Rectal smooth muscle tissue (tissue), 1 donor: ENCODE data around the gene NTN1.

Experiments
- H3K27ac ChIP-seq: one replicate; pipeline ENCODE4 v1.7.0; 2013; ENCODE audit warnings: low read depth, low read length, inconsistent platforms
- H3K27me3 ChIP-seq: one replicate; pipeline ENCODE4 v1.7.0; 2013; ENCODE audit warnings: low read length; ENCODE audit not compliant: control insufficient read depth, insufficient read depth
- H3K36me3 ChIP-seq: one replicate; pipeline ENCODE4 v1.7.0; 2013; ENCODE audit warnings: low read length; ENCODE audit not compliant: control insufficient read depth, insufficient read depth
- H3K4me1 ChIP-seq: one replicate; pipeline ENCODE4 v1.7.0; 2013; ENCODE audit warnings: low read length; ENCODE audit not compliant: control insufficient read depth, insufficient read depth
- H3K4me3 ChIP-seq: one replicate; pipeline ENCODE4 v1.7.0; 2013; ENCODE audit warnings: low read length
- H3K9ac ChIP-seq: one replicate; pipeline ENCODE4 v1.7.0; 2013; ENCODE audit warnings: low read length

Gene NTN1

DNA sequence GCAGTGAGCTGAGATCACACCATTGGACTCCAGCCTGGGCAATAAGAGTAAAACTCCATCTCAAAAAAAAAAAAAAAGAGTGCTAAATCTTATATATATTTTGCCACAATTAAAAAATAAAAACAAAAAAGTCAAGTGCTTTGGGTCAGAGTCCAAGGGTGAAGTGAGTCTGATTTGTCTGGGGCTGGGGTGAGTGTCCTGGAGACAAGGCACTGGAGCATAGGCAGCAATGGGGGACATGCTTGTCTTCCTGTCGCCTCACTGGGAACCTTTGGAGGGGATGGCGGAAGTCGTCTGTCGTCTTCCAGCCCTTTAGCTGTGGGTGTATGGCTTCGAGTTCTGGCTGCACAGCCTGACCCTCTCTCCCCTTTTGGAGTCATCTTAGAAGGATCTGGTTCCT is 167.1 kb downstream of the NTN1 start:
- Histone ChIP-seq H3K4me3 (no peak overlapping the region), H3K4me1 (peaks cover 4% of the 10 kb centered on the region), H3K27me3 (no peaks in the 10 kb centered on the region), H3K36me3 (no peaks in the 10 kb centered on the region), H3K9ac (no peak overlapping the region), H3K27ac (no peak overlapping the region)

GRCh38 chr17:9189870-9190269 is 168.6 kb downstream of the NTN1 start:
- Histone ChIP-seq H3K36me3 (no peaks in the 10 kb centered on the region), H3K27me3 (no peaks in the 10 kb centered on the region), H3K27ac (no peak overlapping the region), H3K4me3 (no peak overlapping the region), H3K4me1 (no peaks in the 10 kb centered on the region), H3K9ac (no peak overlapping the region)

DNA sequence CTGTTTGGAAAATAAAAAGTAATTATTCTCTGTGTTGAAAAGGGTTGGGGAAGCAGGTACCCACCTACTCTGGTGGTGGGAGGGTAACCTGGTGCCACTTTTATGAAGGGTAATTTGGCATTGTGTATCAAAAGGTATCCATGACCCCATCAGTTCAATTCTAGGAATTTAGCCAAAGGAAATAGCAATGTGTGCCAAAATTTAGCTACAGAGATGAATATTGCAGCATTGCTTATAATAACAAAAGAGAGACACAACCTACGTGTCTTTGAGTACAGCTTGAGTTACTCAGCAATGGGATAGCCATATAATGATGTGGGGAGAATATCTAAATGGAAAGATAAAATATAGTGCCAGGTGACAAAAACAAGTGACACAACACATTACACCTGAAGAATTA is 170.7 kb downstream of the NTN1 start:
- Histone ChIP-seq H3K36me3 (no peaks in the 10 kb centered on the region), H3K4me3 (no peak overlapping the region), H3K4me1 (no peaks in the 10 kb centered on the region), H3K9ac (no peak overlapping the region), H3K27me3 (no peaks in the 10 kb centered on the region), H3K27ac (no peak overlapping the region)

- Histone ChIP-seq H3K27ac (no peak overlapping the region), H3K4me1 (no peaks in the 10 kb centered on the region), H3K36me3 (no peaks in the 10 kb centered on the region), H3K27me3 (no peaks in the 10 kb centered on the region), H3K9ac (no peak overlapping the region), H3K4me3 (no peak overlapping the region)
Observed at GRCh38 chr17:9195411-9195810, 174.1 kb downstream of the NTN1 start.

DNA sequence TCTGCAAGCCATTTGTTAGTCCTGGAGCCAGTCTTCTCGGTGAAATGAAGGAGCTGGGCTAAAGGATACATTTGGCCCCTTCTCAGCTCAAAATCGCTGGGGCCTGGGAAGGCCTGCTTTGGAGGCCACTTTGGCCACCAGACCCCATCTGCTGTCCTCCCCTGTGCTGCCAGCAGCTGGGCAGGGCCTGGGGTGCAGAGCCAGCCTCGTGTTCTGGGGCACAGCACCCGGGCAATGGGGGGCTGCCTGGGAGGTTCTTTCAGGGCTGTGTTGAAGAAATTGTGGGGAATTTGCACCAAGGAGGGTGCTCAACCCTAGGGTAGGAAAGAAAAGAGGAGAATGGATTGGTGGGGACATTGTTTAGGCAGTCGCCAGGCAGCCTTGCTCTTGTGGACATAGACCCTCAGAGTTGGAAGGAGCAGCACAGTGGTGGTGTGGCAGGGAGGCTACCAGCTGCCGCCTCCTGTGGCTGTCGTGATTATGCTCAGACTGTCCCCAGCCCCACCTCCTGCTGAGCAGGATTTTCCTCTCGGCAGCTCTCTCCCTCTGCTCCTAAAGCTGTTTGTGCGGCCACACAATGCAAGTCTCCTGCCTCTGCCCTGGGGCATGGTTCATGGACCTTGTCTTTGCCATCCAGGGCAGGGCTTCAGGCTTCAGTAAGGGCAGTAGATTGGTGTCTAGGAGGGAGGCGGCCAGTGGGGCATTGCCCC is 174.8 kb downstream of the NTN1 start:
- Histone ChIP-seq H3K36me3 (no peaks in the 10 kb centered on the region), H3K4me3 (no peak overlapping the region), H3K27ac (no peak overlapping the region), H3K27me3 (no peaks in the 10 kb centered on the region), H3K9ac (no peak overlapping the region), H3K4me1 (no peaks in the 10 kb centered on the region)

- H3K27ac ChIP-seq, result no peak overlapping the region
- H3K4me3 ChIP-seq, result no peak overlapping the region
- no peaks in the 10 kb centered on the region for H3K36me3 ChIP-seq
- no peak overlapping the region for H3K9ac ChIP-seq
- no peaks in the 10 kb centered on the region for H3K27me3 ChIP-seq
- H3K4me1 ChIP-seq, result no peaks in the 10 kb centered on the region
Observed at GRCh38 chr17:9199571-9200551, 178.6 kb downstream of the NTN1 start.

DNA sequence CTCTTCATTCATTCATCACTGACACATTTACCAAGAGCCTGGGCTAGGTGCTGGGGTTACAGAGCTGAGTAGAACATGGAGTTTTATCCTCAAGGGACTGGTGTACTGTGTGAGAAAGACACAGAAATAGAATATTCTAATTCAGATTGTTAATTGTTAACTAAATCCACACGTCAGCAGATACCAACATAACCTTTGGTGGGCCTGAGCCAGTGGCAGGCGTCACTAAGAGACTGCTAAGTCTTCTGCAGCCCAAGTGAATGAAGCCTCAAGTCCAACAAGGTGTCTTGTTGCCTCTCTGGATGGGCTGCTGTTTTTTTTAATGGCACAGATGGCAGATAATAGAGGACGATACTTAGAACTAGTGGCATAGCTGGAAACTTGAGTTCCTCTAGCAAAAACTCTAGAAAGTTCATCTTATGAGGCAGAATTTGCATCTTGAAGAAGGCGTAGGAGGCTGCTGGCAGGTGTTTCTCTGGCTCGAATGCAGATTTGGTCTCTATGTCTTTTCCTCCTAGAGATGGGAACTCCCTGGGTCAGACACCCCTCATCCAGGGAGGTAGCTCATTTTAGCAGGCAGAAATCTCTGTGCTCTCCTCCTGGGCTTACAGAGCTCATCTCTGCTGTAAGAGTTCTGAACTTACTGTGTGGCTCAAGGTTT is 179.5 kb downstream of the NTN1 start:
- Histone ChIP-seq H3K27me3 (no peaks in the 10 kb centered on the region), H3K4me1 (no peaks in the 10 kb centered on the region), H3K27ac (no peak overlapping the region), H3K9ac (no peak overlapping the region), H3K36me3 (no peaks in the 10 kb centered on the region), H3K4me3 (no peak overlapping the region)

DNA sequence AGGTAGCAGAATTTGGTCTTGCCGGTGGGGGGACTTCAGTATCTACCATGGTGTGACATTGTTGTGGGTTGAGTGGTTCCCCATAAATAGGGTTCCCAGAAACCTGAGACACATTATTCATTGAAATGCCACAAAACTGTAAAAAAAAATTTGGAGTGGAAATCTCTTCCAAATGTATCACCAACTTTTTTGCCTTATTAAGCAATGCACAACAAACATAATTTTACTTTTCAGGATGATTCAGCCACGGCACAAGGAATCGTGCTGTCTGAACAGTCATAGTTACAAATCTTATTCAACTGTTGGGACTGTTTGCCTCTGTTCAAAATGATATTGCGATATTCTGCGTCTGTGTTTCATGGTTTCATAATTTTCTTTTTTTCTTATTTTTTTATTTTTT is 181.2 kb downstream of the NTN1 start:
- H3K4me1 ChIP-seq, result no peaks in the 10 kb centered on the region
- no peaks in the 10 kb centered on the region for H3K36me3 ChIP-seq
- no peak overlapping the region for H3K9ac ChIP-seq
- H3K27ac ChIP-seq, result no peak overlapping the region
- H3K4me3 ChIP-seq, result no peak overlapping the region
- no peaks in the 10 kb centered on the region for H3K27me3 ChIP-seq

- Histone ChIP-seq H3K27me3 (no peaks in the 10 kb centered on the region), H3K4me3 (no peak overlapping the region), H3K36me3 (no peaks in the 10 kb centered on the region), H3K9ac (no peak overlapping the region), H3K4me1 (no peaks in the 10 kb centered on the region), H3K27ac (no peak overlapping the region)
Observed at GRCh38 chr17:9203771-9204425, 182.6 kb downstream of the NTN1 start.

GRCh38 chr17:9204637-9205329 is 183.5 kb downstream of the NTN1 start:
- H3K27me3 ChIP-seq, result no peaks in the 10 kb centered on the region
- H3K36me3 ChIP-seq, result no peaks in the 10 kb centered on the region
- no peak overlapping the region for H3K27ac ChIP-seq
- no peak overlapping the region for H3K9ac ChIP-seq
- H3K4me3 ChIP-seq, result no peak overlapping the region
- no peaks in the 10 kb centered on the region for H3K4me1 ChIP-seq

GRCh38 chr17:9205520-9206409 is 184.5 kb downstream of the NTN1 start:
- no peak overlapping the region for H3K4me3 ChIP-seq
- H3K4me1 ChIP-seq, result no peaks in the 10 kb centered on the region
- H3K27ac ChIP-seq, result no peak overlapping the region
- H3K36me3 ChIP-seq, result no peaks in the 10 kb centered on the region
- no peaks in the 10 kb centered on the region for H3K27me3 ChIP-seq
- no peak overlapping the region for H3K9ac ChIP-seq
